PC-3 (cell line): ENCODE data around the gene ARHGAP4. TPM values are rescaled to one million over a fixed set of nuclear protein-coding genes. Genes with fewer than 3 reads are reported as not detected.

Source experiments
- ATAC-seq: fragments of 200-7000 bp; cut with Tn5 transposase; 2 replicates; pipeline ENCODE4 v1.9.1; 2020; ENCODE audit warnings: mild to moderate bottlenecking, moderate library complexity
- BruUV-seq: library from RNA; stranded (reverse); fragments of 400-500 nt; replicated peaks from 2 replicates; lab custom pipeline; 2021; lab: Mats Ljungman, UMichigan
- CTCF ChIA-PET: fragments of 300-600 bp; sonication (Branson Sonifier 250); formaldehyde crosslinking; loops from one replicate; lab custom pipeline; 2022; ENCODE audit warnings: antibody characterized with exemption; lab: Charles Lee
- POLR2A ChIA-PET: fragments of 300-600 bp; sonication (Branson Sonifier 250); formaldehyde crosslinking; loops from one replicate; lab custom pipeline; 2022; ENCODE audit warnings: antibody characterized with exemption; ENCODE audit not compliant: unreplicated experiment; lab: Charles Lee
- DNase-seq: peaks from one replicate; pipeline ENCODE4 v3.0.0-alpha.2; 2015
- H2AFZ ChIP-seq: fragments of 300-600 bp; sonication (generic); 2 replicates; pipeline ENCODE4 v1.6.0; 2016; ENCODE audit warnings: antibody characterized with exemption, low read length
- H3F3A ChIP-seq: fragments of 300-600 bp; sonication (generic); one replicate; pipeline ENCODE4 v1.6.0; 2017; ENCODE audit warnings: antibody characterized with exemption, low read length, control low read depth, mild to moderate bottlenecking; ENCODE audit not compliant: unreplicated experiment
- H3K27ac ChIP-seq: fragments of 300-600 bp; sonication (generic); 2 replicates; pipeline ENCODE4 v1.5.1; 2016; ENCODE audit warnings: mild to moderate bottlenecking, low read length
- H3K27me3 ChIP-seq: fragments of 300-600 bp; sonication (generic); 2 replicates; pipeline ENCODE4 v1.6.1; 2016; ENCODE audit warnings: low read length, mixed read lengths
- H3K36me3 ChIP-seq: fragments of 300-600 bp; sonication (generic); 2 replicates; pipeline ENCODE4 v1.6.1; 2016; ENCODE audit warnings: low read depth, mixed run types, low read length, mixed read lengths
- H3K4me1 ChIP-seq: fragments of 300-600 bp; sonication (generic); 2 replicates; pipeline ENCODE4 v1.5.1; 2016; ENCODE audit warnings: low read length; ENCODE audit not compliant: insufficient read depth
- H3K4me2 ChIP-seq: fragments of 300-600 bp; sonication (generic); 2 replicates; pipeline ENCODE4 v1.6.0; 2016; ENCODE audit warnings: low read length
- H3K4me3 ChIP-seq: fragments of 300-600 bp; sonication (generic); 2 replicates; pipeline ENCODE4 v1.5.1; 2016; ENCODE audit warnings: mild to moderate bottlenecking, low read length, mixed read lengths
- H3K79me2 ChIP-seq: fragments of 300-600 bp; sonication (generic); 2 replicates; pipeline ENCODE4 v1.6.1; 2017; ENCODE audit warnings: low read length, mixed read lengths
- H3K9ac ChIP-seq: fragments of 300-600 bp; sonication (generic); 2 replicates; pipeline ENCODE4 v1.6.0; 2016; ENCODE audit warnings: mild to moderate bottlenecking, low read length
- H3K9me2 ChIP-seq: fragments of 300-600 bp; sonication (generic); replicated peaks from 2 replicates; pipeline ENCODE4 v1.6.1; 2016; ENCODE audit warnings: mixed run types, low read length, mixed read lengths
- H3K9me3 ChIP-seq: fragments of 300-600 bp; sonication (generic); 2 replicates; pipeline ENCODE4 v1.6.1; 2016; ENCODE audit warnings: low read length, mixed read lengths
- H4K20me1 ChIP-seq: fragments of 300-600 bp; sonication (generic); 2 replicates; pipeline ENCODE4 v1.6.1; 2016; ENCODE audit warnings: low read length, mixed read lengths
- EZH2 ChIP-seq: fragments of 300-600 bp; sonication (generic); IDR thresholded peaks from one replicate; pipeline ENCODE4 v1.6.1; 2017; ENCODE audit warnings: antibody characterized with exemption, mild to moderate bottlenecking, low read length; ENCODE audit not compliant: unreplicated experiment
- EZH2phosphoT487 ChIP-seq: fragments of 300-600 bp; sonication (generic); IDR thresholded peaks from 2 replicates; pipeline ENCODE4 v1.6.1; 2018; ENCODE audit warnings: mild to moderate bottlenecking, antibody characterized with exemption, low read length, borderline replicate concordance
- intact Hi-C: fragments of 100-400 bp; cut with micrococcal nuclease; formaldehyde crosslinking; loops from 2 replicates; pipeline ENCODE4 v1.9.0; 2023
- total RNA-seq: library from RNA; depleted of rRNA; stranded (reverse); fragments of >200 nt; gene quantifications from 2 replicates; pipeline ENCODE4 v1.2.3, GENCODE V29; 2014
- TF ChIP-seq, protein P1 (sequence below): fragments of 300-600 bp; sonication (generic); conservative IDR thresholded peaks from 2 replicates; pipeline ENCODE4 v1.5.1; 2017; ENCODE audit warnings: antibody characterized with exemption, low read depth, mild to moderate bottlenecking, low read length

Gene ARHGAP4
- total RNA-seq, 1 experiment from 2014 or later, result 4.6 TPM

DNA sequence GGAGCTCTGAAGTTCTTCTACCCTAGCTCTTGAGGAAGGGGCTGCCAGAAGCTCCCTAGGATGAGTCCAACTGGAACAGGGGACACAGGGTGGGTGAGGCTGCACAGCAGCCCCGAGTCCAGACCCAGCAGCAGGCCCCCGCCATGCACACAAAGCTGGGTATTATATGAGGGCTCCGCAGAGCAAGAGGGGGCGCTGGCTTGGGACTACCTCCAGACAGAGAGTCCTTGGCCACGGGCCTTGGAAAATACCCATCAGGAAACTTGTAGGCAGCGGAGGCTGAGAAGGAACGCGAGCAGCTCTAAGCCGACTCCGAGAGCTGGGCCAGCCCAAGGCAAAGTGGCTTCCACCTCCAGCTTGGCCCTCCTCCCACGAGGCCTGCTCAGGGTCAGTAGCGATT is 37.5 kb upstream of the ARHGAP4 start:
- Histone ChIP-seq H3K4me2 (no peak overlapping the region), H4K20me1 (peaks cover 25% of the 10 kb centered on the region), H3K4me3 (no peak overlapping the region), H3K9me3 (no peaks in the 10 kb centered on the region), H3K27me3 (no peaks in the 10 kb centered on the region), H3K36me3 (peaks cover 31% of the 10 kb centered on the region), H3K9me2 (no peaks in the 10 kb centered on the region), H3K4me1 (peaks cover 12% of the 10 kb centered on the region), H3K27ac (no peak overlapping the region), H3K79me2 (peaks cover 57% of the 10 kb centered on the region), H3F3A (no peaks in the 10 kb centered on the region), H3K9ac (no peak overlapping the region), H2AFZ (no peak overlapping the region)
- intact Hi-C loops, result no loop called here
- POLR2A ChIA-PET, result no interaction called here
- TF ChIP-seq EZH2phosphoT487 (no peak), EZH2 (no peak)
- TF ChIP-seq, protein P1, sequence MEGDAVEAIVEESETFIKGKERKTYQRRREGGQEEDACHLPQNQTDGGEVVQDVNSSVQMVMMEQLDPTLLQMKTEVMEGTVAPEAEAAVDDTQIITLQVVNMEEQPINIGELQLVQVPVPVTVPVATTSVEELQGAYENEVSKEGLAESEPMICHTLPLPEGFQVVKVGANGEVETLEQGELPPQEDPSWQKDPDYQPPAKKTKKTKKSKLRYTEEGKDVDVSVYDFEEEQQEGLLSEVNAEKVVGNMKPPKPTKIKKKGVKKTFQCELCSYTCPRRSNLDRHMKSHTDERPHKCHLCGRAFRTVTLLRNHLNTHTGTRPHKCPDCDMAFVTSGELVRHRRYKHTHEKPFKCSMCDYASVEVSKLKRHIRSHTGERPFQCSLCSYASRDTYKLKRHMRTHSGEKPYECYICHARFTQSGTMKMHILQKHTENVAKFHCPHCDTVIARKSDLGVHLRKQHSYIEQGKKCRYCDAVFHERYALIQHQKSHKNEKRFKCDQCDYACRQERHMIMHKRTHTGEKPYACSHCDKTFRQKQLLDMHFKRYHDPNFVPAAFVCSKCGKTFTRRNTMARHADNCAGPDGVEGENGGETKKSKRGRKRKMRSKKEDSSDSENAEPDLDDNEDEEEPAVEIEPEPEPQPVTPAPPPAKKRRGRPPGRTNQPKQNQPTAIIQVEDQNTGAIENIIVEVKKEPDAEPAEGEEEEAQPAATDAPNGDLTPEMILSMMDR, result no peak
- CTCF ChIA-PET, result no interaction called here
- DNase-seq (no peak), ATAC-seq (no peak)
- BruUV-seq, result no TSS peak

DNA sequence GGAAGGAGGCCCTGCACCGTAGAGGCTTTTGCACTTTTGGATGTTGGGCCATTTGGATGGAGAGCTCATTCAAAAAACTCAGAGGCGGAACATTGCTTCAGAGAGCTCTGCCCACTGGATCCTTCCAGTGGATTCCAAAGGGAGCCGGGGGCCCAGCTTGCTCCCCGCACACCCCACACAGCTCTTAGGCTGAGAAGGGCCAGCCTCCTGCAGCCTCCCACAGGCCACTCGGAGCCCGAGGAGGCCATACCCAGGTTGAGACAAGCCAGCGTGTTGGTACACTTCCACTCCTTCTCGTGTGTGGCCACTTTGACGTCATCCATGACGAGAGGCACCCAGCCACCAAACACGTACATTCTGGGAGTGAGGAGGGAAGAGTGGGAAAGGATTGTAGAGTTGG is 35.2 kb upstream of the ARHGAP4 start:
- CTCF ChIA-PET, result no interaction called here
- H3K9me2 ChIP-seq, result no peaks in the 10 kb centered on the region
- no peaks in the 10 kb centered on the region for H3K4me1 ChIP-seq
- POLR2A ChIA-PET, result no interaction called here
- H3K27ac ChIP-seq, result no peak overlapping the region
- H3K27me3 ChIP-seq, result no peaks in the 10 kb centered on the region
- no peak for DNase-seq
- no peak for ATAC-seq
- no peak overlapping the region for H3K4me3 ChIP-seq
- H3K9me3 ChIP-seq, result no peaks in the 10 kb centered on the region
- peaks cover 38% of the 10 kb centered on the region for H3K36me3 ChIP-seq
- no peaks in the 10 kb centered on the region for H3F3A ChIP-seq
- H3K79me2 ChIP-seq, result peaks cover 35% of the 10 kb centered on the region
- intact Hi-C loops, result no loop called here
- TF ChIP-seq, protein P1, result no peak
- TF ChIP-seq EZH2 (no peak), EZH2phosphoT487 (no peak)
- H4K20me1 ChIP-seq, result peaks cover 4% of the 10 kb centered on the region; the same call in 1 of the 2 replicates
- no peak overlapping the region for H3K4me2 ChIP-seq
- no peak overlapping the region for H2AFZ ChIP-seq
- no peak overlapping the region for H3K9ac ChIP-seq
- BruUV-seq, result no TSS peak

DNA sequence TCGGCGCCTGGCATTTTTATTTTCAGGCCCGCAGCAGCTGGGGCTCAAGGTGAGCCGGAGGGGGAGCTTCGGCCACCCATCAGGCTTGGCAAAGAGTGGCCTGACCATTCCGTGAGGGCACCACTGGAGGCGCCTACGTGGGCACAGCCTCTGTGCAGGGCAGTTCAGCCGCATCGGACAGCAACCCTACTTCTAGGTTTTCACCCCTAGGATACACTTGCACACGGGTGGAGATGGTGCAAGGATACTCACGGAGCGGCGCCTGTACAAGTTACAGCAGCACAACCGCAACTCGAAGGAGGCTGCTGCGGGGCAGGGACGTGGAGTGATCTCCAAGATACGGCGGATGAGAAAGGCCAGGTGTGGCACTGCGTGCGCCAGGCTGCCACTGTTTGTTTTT is 34.7 kb upstream of the ARHGAP4 start:
- Histone ChIP-seq H3K9me2 (no peaks in the 10 kb centered on the region), H4K20me1 (peaks cover 4% of the 10 kb centered on the region; the same call in 1 of the 2 replicates), H3K27ac (no peak overlapping the region), H3K36me3 (peaks cover 38% of the 10 kb centered on the region), H2AFZ (no peak overlapping the region), H3K9me3 (no peaks in the 10 kb centered on the region), H3K9ac (no peak overlapping the region), H3K79me2 (peaks cover 30% of the 10 kb centered on the region), H3K4me1 (no peaks in the 10 kb centered on the region), H3K27me3 (no peaks in the 10 kb centered on the region), H3K4me3 (no peak overlapping the region), H3K4me2 (no peak overlapping the region), H3F3A (no peaks in the 10 kb centered on the region)
- BruUV-seq, result no TSS peak
- TF ChIP-seq EZH2, result no peak
- TF ChIP-seq, protein P1, result no peak
- TF ChIP-seq EZH2phosphoT487, result no peak
- ChIA-PET CTCF (no interaction called here), POLR2A (no interaction called here)
- ATAC-seq, result no peak
- no peak for DNase-seq
- intact Hi-C loops, result no loop called here
